ENCODE measurements around the gene PFN2.
A peak's percentile ranks its signal among the peaks of the same experiment; 100 is the strongest.
"Not testable (repeated sequence)": the region's sequence is repeated elsewhere in the genome, so short reads cannot be mapped to it uniquely, and the experiment has no call there.

Gene PFN2

DNA sequence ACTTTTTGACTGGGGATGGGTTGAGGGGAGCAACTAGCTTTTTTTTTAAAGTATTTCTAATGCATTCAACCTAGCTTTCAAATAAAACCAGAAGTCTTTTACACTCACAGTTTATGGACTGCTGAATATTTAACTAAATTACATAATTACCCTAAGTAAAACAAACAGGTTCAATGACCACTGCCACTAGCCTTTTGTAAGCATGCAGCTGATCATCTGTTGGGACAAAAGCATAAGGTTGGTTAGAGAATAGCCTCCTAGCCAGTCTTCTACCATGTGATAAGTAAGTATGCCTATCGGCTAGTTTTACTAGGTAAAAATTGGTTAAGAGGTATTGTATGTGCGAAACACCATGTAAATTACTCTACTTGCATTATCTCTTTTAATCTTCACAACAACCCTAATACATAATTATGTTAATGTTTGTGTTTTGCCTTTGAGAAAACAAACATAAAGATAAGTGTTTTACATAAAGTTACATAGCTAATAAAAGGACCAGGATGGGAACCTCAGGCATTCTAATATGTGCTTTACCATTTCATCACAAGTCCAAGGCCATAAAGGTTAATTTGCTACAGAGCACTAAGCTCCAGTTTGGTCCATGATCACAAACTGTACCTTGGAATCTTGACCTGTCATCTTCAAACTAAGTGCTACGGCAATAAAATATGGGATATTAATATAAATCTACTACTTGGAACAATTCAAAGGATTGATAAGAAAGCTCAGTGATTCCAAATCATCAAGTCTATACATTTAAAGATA lies 13.2 kb downstream of the PFN2 start:
- H3K4me3 ChIP-seq (ENCODE audit: low read length) = no peak overlapping the region
- TF ChIP-seq CTCF (conservative IDR thresholded peaks at IDR 0.05; ENCODE audit: low read length) = no peak
- DNase-seq (ENCODE audit: low read depth) = no peak

- TF ChIP-seq CTCF (conservative IDR thresholded peaks at IDR 0.05; ENCODE audit: low read length) = no peak
- no peak overlapping the region for H3K4me3 ChIP-seq (ENCODE audit: low read length)
- DNase-seq (ENCODE audit: low read depth) = no peak
These were observed 15.2 kb downstream of the PFN2 start for GRCh38 chr3:149955449-149955848.

DNA sequence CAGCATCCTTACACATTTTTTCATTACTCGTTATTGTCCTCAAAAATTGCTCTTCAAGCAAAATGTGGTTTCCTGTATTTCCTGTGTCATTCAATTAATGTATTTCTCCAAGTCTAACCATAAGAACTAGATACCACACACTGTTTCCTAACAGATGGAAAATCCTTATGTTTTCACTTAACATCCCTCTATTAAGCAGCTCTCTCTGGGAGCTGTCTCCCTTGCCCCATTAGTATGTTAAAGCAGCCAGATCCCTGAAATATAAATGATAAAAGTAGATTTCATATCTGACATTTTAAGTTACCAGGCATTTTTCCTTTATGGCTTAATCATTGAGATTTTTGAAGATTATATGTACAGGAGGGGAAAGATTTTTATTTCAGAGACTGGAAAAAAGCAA lies 15.9 kb downstream of the PFN2 start:
- H3K4me3 ChIP-seq (ENCODE audit: low read length) = no peak overlapping the region
- peak; percentile 72 for DNase-seq (ENCODE audit: low read depth)
- TF ChIP-seq CTCF (conservative IDR thresholded peaks at IDR 0.05; ENCODE audit: low read length) = no peak

GRCh38 chr3:149949181-149949580 lies 21.5 kb downstream of the PFN2 start:
- no peak for TF ChIP-seq CTCF (conservative IDR thresholded peaks at IDR 0.05; ENCODE audit: low read length)
- DNase-seq (ENCODE audit: low read depth) = no peak
- no peak overlapping the region for H3K4me3 ChIP-seq (ENCODE audit: low read length)

GRCh38 chr3:149947231-149947630 lies 23.5 kb downstream of the PFN2 start:
- no peak for DNase-seq (ENCODE audit: low read depth)
- TF ChIP-seq CTCF (conservative IDR thresholded peaks at IDR 0.05; ENCODE audit: low read length) = no peak
- no peak overlapping the region for H3K4me3 ChIP-seq (ENCODE audit: low read length)

GRCh38 chr3:149943966-149944365 lies 26.7 kb downstream of the PFN2 start:
- not testable (repeated sequence) for DNase-seq (ENCODE audit: low read depth); H3K4me3 ChIP-seq (ENCODE audit: low read length)

DNA sequence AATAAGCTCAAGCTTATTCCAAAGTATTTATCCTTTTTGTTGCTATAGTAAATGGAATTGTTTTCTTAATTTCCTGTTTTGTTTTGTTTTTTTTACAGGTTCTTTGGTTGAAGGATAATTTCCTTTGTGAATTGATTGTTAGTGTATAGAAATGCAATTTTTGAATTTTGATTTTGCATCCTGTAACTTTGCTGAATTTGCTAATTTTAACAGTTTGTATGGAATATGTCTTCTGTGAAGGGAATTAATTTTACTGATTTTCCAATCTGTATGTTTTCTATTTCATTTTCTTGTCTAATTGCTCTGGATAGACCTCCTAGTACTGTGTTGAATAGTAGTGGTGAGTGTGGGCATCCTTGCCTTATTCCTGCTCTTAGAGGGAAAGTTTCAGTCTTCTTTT lies 28.3 kb downstream of the PFN2 start:
- no peak for TF ChIP-seq CTCF (conservative IDR thresholded peaks at IDR 0.05; ENCODE audit: low read length)
- no peak overlapping the region for H3K4me3 ChIP-seq (ENCODE audit: low read length)
- DNase-seq (ENCODE audit: low read depth) = no peak
